H9 (cell line): ENCODE data around the gene UST. TPM values are rescaled to one million over a fixed set of nuclear protein-coding genes. Genes with fewer than 3 reads are reported as not detected.
"Not testable (repeated sequence)": the region's sequence is repeated elsewhere in the genome, so short reads cannot be mapped to it uniquely, and the experiment has no call there.

Experiments
- DNase-seq: peaks from one replicate; pipeline ENCODE4 v3.0.0-alpha.2; 2017
- H2AFZ ChIP-seq: one replicate; pipeline ENCODE4 v1.6.1; 2013; ENCODE audit warnings: mild to moderate bottlenecking, low read length, control low read depth, moderate library complexity
- H2AK5ac ChIP-seq: 2 replicates; pipeline ENCODE4 v1.6.1; 2013; ENCODE audit warnings: low read length, control low read depth, mixed read lengths; ENCODE audit not compliant: insufficient read length
- H2BK120ac ChIP-seq: one replicate; pipeline ENCODE4 v1.6.1; 2013; ENCODE audit warnings: low read depth, mild to moderate bottlenecking, low read length, control low read depth, inconsistent platforms; ENCODE audit not compliant: poor library complexity, severe bottlenecking
- H2BK12ac ChIP-seq: 2 replicates; pipeline ENCODE4 v1.6.1; 2013; ENCODE audit warnings: low read length, control low read depth, mixed read lengths, low read depth; ENCODE audit not compliant: insufficient read length
- H2BK15ac ChIP-seq: 2 replicates; pipeline ENCODE4 v1.6.1; 2013; ENCODE audit warnings: low read depth, low read length, control low read depth
- H2BK20ac ChIP-seq: one replicate; pipeline ENCODE4 v1.6.1; 2013; ENCODE audit warnings: low read depth, mild to moderate bottlenecking, low read length, control low read depth, inconsistent platforms; ENCODE audit not compliant: poor library complexity, severe bottlenecking
- H2BK5ac ChIP-seq: 2 replicates; pipeline ENCODE4 v1.6.1; 2013; ENCODE audit warnings: low read length, control low read depth, mixed read lengths; ENCODE audit not compliant: insufficient read length
- H3K14ac ChIP-seq: 2 replicates; pipeline ENCODE4 v1.6.1; 2013; ENCODE audit warnings: low read length, control low read depth; ENCODE audit not compliant: insufficient read depth
- H3K18ac ChIP-seq: 2 replicates; pipeline ENCODE4 v1.6.1; 2013; ENCODE audit warnings: low read depth, mild to moderate bottlenecking, mixed read lengths, low read length, control low read depth; ENCODE audit not compliant: insufficient read length
- H3K23ac ChIP-seq: 2 replicates; pipeline ENCODE4 v1.6.1; 2013; ENCODE audit warnings: low read length, control low read depth, mixed read lengths, low read depth; ENCODE audit not compliant: insufficient read length
- H3K23me2 ChIP-seq: 2 replicates; pipeline ENCODE4 v1.6.1; 2013; ENCODE audit warnings: low read depth, mild to moderate bottlenecking, mixed read lengths, low read length, control low read depth; ENCODE audit not compliant: insufficient read length, poor library complexity, severe bottlenecking
- H3K27ac ChIP-seq: 2 replicates; pipeline ENCODE4 v1.5.1; 2013; ENCODE audit warnings: low read length, control low read depth, mixed read lengths, low read depth; ENCODE audit not compliant: insufficient read length
- H3K27me3 ChIP-seq: 2 replicates; pipeline ENCODE4 v1.6.1; 2013; ENCODE audit warnings: low read length, control low read depth, inconsistent platforms; ENCODE audit not compliant: insufficient read depth
- H3K4ac ChIP-seq: 2 replicates; pipeline ENCODE4 v1.6.1; 2013; ENCODE audit warnings: low read depth, mild to moderate bottlenecking, control low read depth, inconsistent platforms, low read length, moderate library complexity
- H3K4me1 ChIP-seq: 2 replicates; pipeline ENCODE4 v1.6.1; 2013; ENCODE audit warnings: low read length, control low read depth, inconsistent platforms; ENCODE audit not compliant: insufficient read depth
- H3K4me2 ChIP-seq: 2 replicates; pipeline ENCODE4 v1.6.1; 2013; ENCODE audit warnings: low read length, control low read depth, mixed read lengths; ENCODE audit not compliant: insufficient read length, insufficient read depth
- H3K56ac ChIP-seq: 2 replicates; pipeline ENCODE4 v1.6.1; 2013; ENCODE audit warnings: low read depth, mild to moderate bottlenecking, mixed read lengths, low read length, control low read depth; ENCODE audit not compliant: insufficient read length
- H3K79me1 ChIP-seq: 2 replicates; pipeline ENCODE4 v1.6.1; 2013; ENCODE audit warnings: low read depth, mild to moderate bottlenecking, moderate library complexity, low read length, control low read depth, inconsistent platforms; ENCODE audit not compliant: insufficient read depth, poor library complexity, severe bottlenecking
- H3K79me2 ChIP-seq: 2 replicates; pipeline ENCODE4 v1.6.1; 2013; ENCODE audit warnings: low read length, control low read depth, inconsistent platforms; ENCODE audit not compliant: insufficient read depth
- H3K9ac ChIP-seq: 2 replicates; pipeline ENCODE4 v1.6.1; 2013; ENCODE audit warnings: low read length, control low read depth, mixed read lengths; ENCODE audit not compliant: insufficient read length; ENCODE audit errors: extremely low read depth
- H3K9me3 ChIP-seq: one replicate; pipeline ENCODE4 v1.6.1; 2013; ENCODE audit warnings: low read depth, low read length, inconsistent platforms; ENCODE audit not compliant: control insufficient read depth
- H3T11ph ChIP-seq: one replicate; pipeline ENCODE4 v1.6.1; 2013; ENCODE audit warnings: mild to moderate bottlenecking, low read length, control low read depth, inconsistent platforms
- H4K20me1 ChIP-seq: one replicate; pipeline ENCODE4 v1.6.1; 2013; ENCODE audit not compliant: control insufficient read depth, insufficient read length, insufficient read depth
- H4K5ac ChIP-seq: 2 replicates; pipeline ENCODE4 v1.6.1; 2013; ENCODE audit warnings: low read depth, mild to moderate bottlenecking, mixed read lengths, low read length, control low read depth; ENCODE audit not compliant: insufficient read length
- H4K8ac ChIP-seq: replicated peaks from 2 replicates; pipeline ENCODE4 v1.6.1; 2013; ENCODE audit warnings: low read length, control low read depth, mixed read lengths, low read depth; ENCODE audit not compliant: insufficient read length
- H4K91ac ChIP-seq: 2 replicates; pipeline ENCODE4 v1.6.1; 2013; ENCODE audit warnings: low read depth, mild to moderate bottlenecking, moderate library complexity, mixed read lengths, low read length, control low read depth; ENCODE audit not compliant: insufficient read length
- H3K27ac Mint-ChIP-seq, 3 experiments: 2 replicates in 2 of 3; 3 replicates in 1 of 3; pipeline ENCODE4 v1.8.0; 2020 to 2021; ENCODE audit warnings: mixed read lengths in 3 of 3, mild to moderate bottlenecking in 1 of 3, moderate library complexity in 1 of 3
- H3K27me3 Mint-ChIP-seq: 2 replicates; pipeline ENCODE4 v1.8.0; 2021; ENCODE audit warnings: low read depth, mild to moderate bottlenecking, moderate library complexity, mixed read lengths
- H3K36me3 Mint-ChIP-seq, 3 experiments: 2 replicates in 2 of 3; 3 replicates in 1 of 3; pipeline ENCODE4 v1.8.0; 2020 to 2021; ENCODE audit warnings: low read depth in 3 of 3, mixed read lengths in 3 of 3; ENCODE audit not compliant: insufficient read depth in 1 of 3
- H3K4me1 Mint-ChIP-seq, 2 experiments: 2 replicates each; pipeline ENCODE4 v1.8.0; 2020; ENCODE audit warnings: mixed read lengths in 2 of 2
- H3K4me3 Mint-ChIP-seq, 2 experiments: 2 replicates in 1 of 2; 3 replicates in 1 of 2; pipeline ENCODE4 v1.8.0; 2020 to 2021; ENCODE audit warnings: mild to moderate bottlenecking in 2 of 2, mixed read lengths in 2 of 2, moderate library complexity in 1 of 2
- H3K9me3 Mint-ChIP-seq, 2 experiments: 2 replicates in 1 of 2; 3 replicates in 1 of 2; pipeline ENCODE4 v1.8.0; 2020; ENCODE audit warnings: mild to moderate bottlenecking in 2 of 2, mixed read lengths in 2 of 2, moderate library complexity in 1 of 2
- CTCF ChIP-seq: fragments of 200-600 bp; sonication (generic); conservative IDR thresholded peaks from 3 replicates; pipeline ENCODE4 v1.8.0; 2021; ENCODE audit warnings: antibody characterized with exemption, mild to moderate bottlenecking
- WGBS: extraction: QIAGEN DNeasy Blood & Tissue Kit; methylation state at CpG from one replicate; pipeline ENCODE4 v1.1.7; 2013; ENCODE audit warnings: missing lambda C conversion rate, low lambda C conversion rate, mixed read lengths; ENCODE audit not compliant: insufficient read length; ENCODE audit errors: extremely low coverage; 5-methylcytosine and 5-hydroxymethylcytosine counted together
- total RNA-seq: library from RNA; stranded (reverse); gene quantifications from 2 replicates; pipeline ENCODE4 v1.2.1, GENCODE V29; 2021

UST gene
- total RNA-seq, 1 experiment from 2014 or later = 14.4 TPM

GRCh38 chr6:148915810-148916209, 169.0 kb downstream of the UST start:
- H3K27ac ChIP-seq = no peak overlapping the region
- H3K23me2 ChIP-seq = no peaks in the 10 kb centered on the region
- no peak overlapping the region for H4K5ac ChIP-seq
- no peak for DNase-seq
- H3K36me3 Mint-ChIP-seq = peaks cover 13 to 26% (median 19%) of the 10 kb centered on the region in 3 experiments
- no peak overlapping the region for H3K4me2 ChIP-seq
- peaks cover 3% of the 10 kb centered on the region; the same call in 1 of the 2 replicates for H3K4me1 ChIP-seq
- no peaks in the 10 kb centered on the region for H3K27me3 Mint-ChIP-seq
- H3K56ac ChIP-seq = no peak overlapping the region
- no peak overlapping the region for H4K91ac ChIP-seq
- no peak overlapping the region for H3K14ac ChIP-seq
- no peak overlapping the region for H2AFZ ChIP-seq
- no peak overlapping the region for H2AK5ac ChIP-seq
- H3K79me2 ChIP-seq = no peaks in the 10 kb centered on the region
- H2BK5ac ChIP-seq = no peak overlapping the region
- H3K27me3 ChIP-seq = no peaks in the 10 kb centered on the region
- no peak overlapping the region for H2BK12ac ChIP-seq
- no peak overlapping the region for H3K18ac ChIP-seq
- no peaks in the 10 kb centered on the region for H4K20me1 ChIP-seq
- no peak overlapping the region for H2BK15ac ChIP-seq
- H2BK20ac ChIP-seq = no peak overlapping the region
- no peaks in the 10 kb centered on the region for H3K9me3 ChIP-seq
- H3K9me3 Mint-ChIP-seq = peaks cover 4 to 5% of the 10 kb centered on the region in 2 experiments; a peak in 4 of 5 replicates
- no peak overlapping the region for H3T11ph ChIP-seq
- peaks cover 3% of the 10 kb centered on the region for H3K79me1 ChIP-seq
- no peak overlapping the region for H4K8ac ChIP-seq
- no peak for TF ChIP-seq CTCF
- H3K23ac ChIP-seq = no peak overlapping the region
- no peak overlapping the region for H3K4me3 Mint-ChIP-seq
- H2BK120ac ChIP-seq = no peak overlapping the region
- no peak overlapping the region for H3K9ac ChIP-seq
- no peak overlapping the region for H3K4ac ChIP-seq
- H3K4me1 Mint-ChIP-seq = peaks cover 32 to 47% of the 10 kb centered on the region in 2 experiments
- no peak overlapping the region for H3K27ac Mint-ChIP-seq
- no CpG with 5 or more reads among the region's 1 CpG for WGBS

- not testable (repeated sequence) for H3T11ph ChIP-seq
Observed at GRCh38 chr6:148916485-148916884, 169.7 kb downstream of the UST start.

More at GRCh38 chr6:148916485-148916884, 169.7 kb downstream of the UST start:
- not testable (repeated sequence) for H4K8ac ChIP-seq, H2BK20ac ChIP-seq, H3K27me3 Mint-ChIP-seq, H3K27ac ChIP-seq, H3K9me3 Mint-ChIP-seq, H4K20me1 ChIP-seq, H2BK5ac ChIP-seq, H3K9ac ChIP-seq, H3K4me1 ChIP-seq, H3K23ac ChIP-seq, H3K23me2 ChIP-seq, H3K27me3 ChIP-seq, H2BK120ac ChIP-seq, H3K18ac ChIP-seq, H3K79me1 ChIP-seq, H2BK12ac ChIP-seq, H2BK15ac ChIP-seq, H4K5ac ChIP-seq, H3K4me2 ChIP-seq, H3K14ac ChIP-seq, H3K4ac ChIP-seq, H2AK5ac ChIP-seq, H3K56ac ChIP-seq, H4K91ac ChIP-seq, H2AFZ ChIP-seq, H3K9me3 ChIP-seq, H3K79me2 ChIP-seq, DNase-seq, H3K4me3 Mint-ChIP-seq
- Mint-ChIP-seq H3K4me1 (peaks cover 32 to 47% of the 10 kb centered on the region in 2 experiments), H3K27ac (peak overlapping the region; percentile 37 to 94 (median 46); a peak in 6 of 7 replicates), H3K36me3 (peaks cover 15 to 26% (median 19%) of the 10 kb centered on the region in 3 experiments)
- no CpG with 5 or more reads among the region's 10 CpGs for WGBS
